ENCODE data around the gene AUP1. TPM values are rescaled to one million over a fixed set of nuclear protein-coding genes. Genes with fewer than 3 reads are reported as not detected.

AUP1 gene
- total RNA-seq, 3 donors from 2014 or later (not counting 1 experiment from before 2014, with no cell fraction given) = 234 to 242 (median 237) TPM

- no peaks in the 10 kb centered on the region for H3K9me3 Mint-ChIP-seq
- no peak overlapping the region for H3K4me3 Mint-ChIP-seq
- 91% methylated on average over 5 of the region's 5 CpGs for WGBS (ENCODE audit: insufficient coverage)
- no peaks in the 10 kb centered on the region for H3K36me3 Mint-ChIP-seq
- H3K4me1 Mint-ChIP-seq = no peaks in the 10 kb centered on the region
- ATAC-seq = no peak
- Histone ChIP-seq H3K27me3 (ENCODE audit: control insufficient read depth, insufficient read depth, low read length) (no peaks in the 10 kb centered on the region), H3K4me1 (ENCODE audit: control insufficient read depth, insufficient read depth, low read length) (peaks cover 8% of the 10 kb centered on the region), H3K9me3 (ENCODE audit: control insufficient read depth, insufficient read depth, low read length) (no peaks in the 10 kb centered on the region), H3K4me3 (ENCODE audit: low read length) (no peak overlapping the region), H3K36me3 (ENCODE audit: control insufficient read depth, insufficient read depth, low read length) (no peaks in the 10 kb centered on the region), H3K27ac (ENCODE audit: low read length) (no peak overlapping the region)
- H3K27ac Mint-ChIP-seq = no peak overlapping the region
- intact Hi-C loops (cut with micrococcal nuclease) = no loop called here
- DNase-seq = no peak
- peaks cover 26 to 47% of the 10 kb centered on the region in 2 donors for H3K27me3 Mint-ChIP-seq (ENCODE audit: low read depth in 2 of 2)
- no peak for TF ChIP-seq CTCF (IDR thresholded peaks at IDR 0.05)
Observed at GRCh38 chr2:74540291-74540690, 10.8 kb upstream of the AUP1 start.

DNA sequence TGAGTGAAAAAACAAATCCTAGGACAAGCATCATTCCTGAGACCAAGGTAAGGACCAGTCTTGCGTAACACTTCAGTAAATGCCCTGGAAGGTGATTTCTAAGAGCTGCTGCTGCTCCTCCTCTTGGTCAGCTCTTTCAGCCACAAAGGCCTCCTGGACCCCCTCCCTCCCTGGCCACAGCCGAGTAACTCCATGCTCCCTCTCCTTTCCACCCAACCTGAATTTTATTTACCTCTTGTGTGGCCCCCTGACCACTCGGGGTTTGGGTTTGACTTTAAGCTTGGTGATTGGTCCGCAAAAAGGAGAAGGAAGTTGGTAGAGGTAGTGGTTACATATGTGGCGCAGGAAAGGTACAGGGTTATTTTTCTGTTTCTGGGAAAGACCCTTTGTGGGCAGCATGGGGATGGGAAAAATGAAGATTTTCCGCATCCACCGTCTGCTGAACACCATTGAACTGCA lies 9.4 kb upstream of the AUP1 start:
- H3K27ac Mint-ChIP-seq = no peak overlapping the region
- TF ChIP-seq CTCF (IDR thresholded peaks at IDR 0.05) = no peak
- no peak overlapping the region for H3K27ac ChIP-seq (ENCODE audit: low read length)
- H3K9me3 Mint-ChIP-seq = no peaks in the 10 kb centered on the region
- no peak overlapping the region for H3K4me3 ChIP-seq (ENCODE audit: low read length)
- peaks cover 8% of the 10 kb centered on the region for H3K4me1 ChIP-seq (ENCODE audit: control insufficient read depth, insufficient read depth, low read length)
- WGBS (ENCODE audit: insufficient coverage) = 10% methylated on average over 7 of the region's 7 CpGs
- H3K27me3 ChIP-seq (ENCODE audit: control insufficient read depth, insufficient read depth, low read length) = no peaks in the 10 kb centered on the region
- DNase-seq (no peak), ATAC-seq (no peak)
- intact Hi-C loops (cut with micrococcal nuclease) = no loop called here
- H3K4me3 Mint-ChIP-seq = no peak overlapping the region
- peaks cover 26 to 40% of the 10 kb centered on the region in 2 donors for H3K27me3 Mint-ChIP-seq (ENCODE audit: low read depth in 2 of 2)
- H3K36me3 Mint-ChIP-seq = no peaks in the 10 kb centered on the region
- H3K9me3 ChIP-seq (ENCODE audit: control insufficient read depth, insufficient read depth, low read length) = no peaks in the 10 kb centered on the region
- no peaks in the 10 kb centered on the region for H3K4me1 Mint-ChIP-seq
- no peaks in the 10 kb centered on the region for H3K36me3 ChIP-seq (ENCODE audit: control insufficient read depth, insufficient read depth, low read length)

DNA sequence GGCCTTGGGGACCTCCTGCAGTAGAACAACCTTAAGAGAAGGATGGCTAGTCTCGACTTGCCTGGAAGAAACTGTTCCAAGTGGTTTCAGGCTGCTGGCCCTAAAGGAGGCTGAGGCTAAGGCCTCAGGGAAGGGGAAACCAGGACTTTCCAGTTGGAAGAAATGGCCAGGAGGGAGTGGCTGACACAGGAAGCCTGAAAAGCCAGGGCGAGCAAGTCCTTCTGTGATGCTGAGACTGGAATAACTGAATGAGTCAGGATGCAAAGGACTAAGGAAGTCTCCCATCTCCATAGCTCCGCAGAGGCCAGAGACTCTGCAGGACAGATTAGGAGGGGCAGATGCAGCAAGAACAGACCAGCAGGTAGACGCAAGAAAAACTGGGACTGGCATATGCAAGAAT lies 7.6 kb upstream of the AUP1 start:
- DNase-seq (no peak), ATAC-seq (no peak)
- WGBS (ENCODE audit: insufficient coverage) = 89% methylated on average over 4 of the region's 4 CpGs
- TF ChIP-seq CTCF (IDR thresholded peaks at IDR 0.05) = no peak
- H3K27me3 ChIP-seq (ENCODE audit: control insufficient read depth, insufficient read depth, low read length) = no peaks in the 10 kb centered on the region
- intact Hi-C loops (cut with micrococcal nuclease) = no loop called here
- H3K4me1 ChIP-seq (ENCODE audit: control insufficient read depth, insufficient read depth, low read length) = peaks cover 8% of the 10 kb centered on the region
- H3K9me3 ChIP-seq (ENCODE audit: control insufficient read depth, insufficient read depth, low read length) = no peaks in the 10 kb centered on the region
- H3K27me3 Mint-ChIP-seq (ENCODE audit: low read depth in 2 of 2) = peaks cover 21 to 28% of the 10 kb centered on the region in 2 donors
- H3K4me3 ChIP-seq (ENCODE audit: low read length) = no peak overlapping the region
- no peak overlapping the region for H3K27ac ChIP-seq (ENCODE audit: low read length)
- H3K4me1 Mint-ChIP-seq = peaks cover 3 to 4% of the 10 kb centered on the region in 2 donors
- H3K36me3 Mint-ChIP-seq = no peaks in the 10 kb centered on the region
- H3K9me3 Mint-ChIP-seq = no peaks in the 10 kb centered on the region
- no peak overlapping the region for H3K27ac Mint-ChIP-seq
- no peak overlapping the region for H3K4me3 Mint-ChIP-seq
- H3K36me3 ChIP-seq (ENCODE audit: control insufficient read depth, insufficient read depth, low read length) = peaks cover 13% of the 10 kb centered on the region

All from natural killer cell (primary cell).